ENCODE results near the gene PAFAH1B2.

GRCh38 chr11:117166491-117166890, 22.4 kb downstream of the PAFAH1B2 start:
- TF ChIP-seq POLR2A (IDR thresholded peaks at IDR 0.05; ENCODE audit: low read depth, low read length) (no peak), TAF1 (IDR thresholded peaks at IDR 0.05; ENCODE audit: borderline replicate concordance, low read depth, low read length) (no peak), POLR2AphosphoS5 (IDR thresholded peaks at IDR 0.05; ENCODE audit: low read depth, low read length) (no peak)

Data from GM12892 (cell line).